ENCODE results near the gene RBMS2. TPM values are rescaled to one million over a fixed set of nuclear protein-coding genes. Genes with fewer than 3 reads are reported as not detected.
A peak's percentile ranks its signal among the peaks of the same experiment; 100 is the strongest.

The RBMS2 gene
- total and polyA plus RNA-seq, 9 of the 15 experiments (the other 6 are each of a cell fraction or from before 2014, with no cell fraction given): 0.08 to 10.5 (median 0.31) TPM

DNA sequence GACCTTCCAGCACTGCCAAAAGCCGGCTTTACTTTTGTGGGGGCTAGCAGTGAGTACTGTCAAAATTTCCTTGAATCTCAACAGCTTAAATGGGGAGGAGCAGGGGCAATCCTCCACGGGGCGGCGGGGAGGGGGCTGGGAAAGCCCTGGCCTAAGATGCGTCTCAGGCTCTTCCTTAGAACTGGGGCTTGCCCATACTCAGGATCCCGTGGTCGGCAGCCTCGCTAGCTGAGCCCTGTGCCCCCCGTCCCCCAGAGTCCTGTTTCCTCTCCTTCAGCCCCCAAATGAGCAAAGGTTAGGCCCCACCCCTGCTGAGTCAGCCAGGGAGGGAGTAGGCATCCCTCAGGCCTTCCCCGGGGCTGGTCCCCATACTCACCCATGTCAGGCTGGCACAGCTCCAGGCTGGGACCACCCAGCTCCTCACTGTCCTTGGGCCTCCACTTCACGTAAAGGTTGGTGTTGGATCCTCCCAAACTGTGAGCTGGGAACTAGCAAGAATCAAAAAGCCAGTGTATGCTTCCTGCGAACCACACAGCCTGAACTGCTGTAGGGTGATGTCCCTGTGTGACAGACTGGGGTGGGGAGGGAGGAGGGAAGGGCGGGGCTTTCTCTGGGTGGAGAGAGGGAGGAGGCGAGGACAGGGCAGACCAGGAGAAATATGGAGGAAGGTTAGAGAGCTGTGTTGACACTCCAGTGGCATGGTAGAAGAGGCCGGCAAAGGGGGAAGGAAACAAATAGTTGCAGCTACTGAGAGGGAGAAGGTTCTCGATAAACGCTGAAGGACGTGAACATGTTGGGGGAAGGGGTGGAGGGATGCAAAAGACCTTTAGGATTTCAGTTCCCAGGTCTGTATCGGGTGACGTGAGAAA, 114.4 kb downstream of the RBMS2 start (continued):
- TF ChIP-seq, protein P1, sequence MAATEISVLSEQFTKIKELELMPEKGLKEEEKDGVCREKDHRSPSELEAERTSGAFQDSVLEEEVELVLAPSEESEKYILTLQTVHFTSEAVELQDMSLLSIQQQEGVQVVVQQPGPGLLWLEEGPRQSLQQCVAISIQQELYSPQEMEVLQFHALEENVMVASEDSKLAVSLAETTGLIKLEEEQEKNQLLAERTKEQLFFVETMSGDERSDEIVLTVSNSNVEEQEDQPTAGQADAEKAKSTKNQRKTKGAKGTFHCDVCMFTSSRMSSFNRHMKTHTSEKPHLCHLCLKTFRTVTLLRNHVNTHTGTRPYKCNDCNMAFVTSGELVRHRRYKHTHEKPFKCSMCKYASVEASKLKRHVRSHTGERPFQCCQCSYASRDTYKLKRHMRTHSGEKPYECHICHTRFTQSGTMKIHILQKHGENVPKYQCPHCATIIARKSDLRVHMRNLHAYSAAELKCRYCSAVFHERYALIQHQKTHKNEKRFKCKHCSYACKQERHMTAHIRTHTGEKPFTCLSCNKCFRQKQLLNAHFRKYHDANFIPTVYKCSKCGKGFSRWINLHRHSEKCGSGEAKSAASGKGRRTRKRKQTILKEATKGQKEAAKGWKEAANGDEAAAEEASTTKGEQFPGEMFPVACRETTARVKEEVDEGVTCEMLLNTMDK (IDR thresholded peaks at IDR 0.05; ENCODE audit: borderline replicate concordance, insufficient read depth, low read depth, low read length, poor library complexity, severe bottlenecking): no peak
- TF ChIP-seq SMAD2 (IDR thresholded peaks at IDR 0.05; ENCODE audit: low read depth, low read length) (no peak), KLF13 (tag; IDR thresholded peaks at IDR 0.05; ENCODE audit: borderline replicate concordance, low read depth) (no peak), HDAC1 (IDR thresholded peaks at IDR 0.05) (peak in 1 of 2 experiments; percentile 82; a peak in 2 of 4 replicates), ZNF133 (CRISPR knock-in tag; IDR thresholded peaks at IDR 0.05) (no peak; the same call in 1 of the 2 replicates), BMI1 (IDR thresholded peaks at IDR 0.05; ENCODE audit: low read length) (no peak), ZKSCAN1 (IDR thresholded peaks at IDR 0.05; ENCODE audit: low read depth, low read length) (no peak), ZNF354B (CRISPR knock-in tag; IDR thresholded peaks at IDR 0.05) (no peak), GABPA (tag; conservative IDR thresholded peaks at IDR 0.05; ENCODE audit: low read depth) (no peak), NFIX (CRISPR knock-in tag; IDR thresholded peaks at IDR 0.05; ENCODE audit: low read depth) (no peak), ZNF224 (CRISPR knock-in tag; IDR thresholded peaks at IDR 0.05) (no peak), ARHGAP35 (IDR thresholded peaks at IDR 0.05; ENCODE audit: partially characterized antibody) (no peak), ZNF436 (CRISPR knock-in tag; IDR thresholded peaks at IDR 0.05) (no peak)
- TF ChIP-seq, protein P2, sequence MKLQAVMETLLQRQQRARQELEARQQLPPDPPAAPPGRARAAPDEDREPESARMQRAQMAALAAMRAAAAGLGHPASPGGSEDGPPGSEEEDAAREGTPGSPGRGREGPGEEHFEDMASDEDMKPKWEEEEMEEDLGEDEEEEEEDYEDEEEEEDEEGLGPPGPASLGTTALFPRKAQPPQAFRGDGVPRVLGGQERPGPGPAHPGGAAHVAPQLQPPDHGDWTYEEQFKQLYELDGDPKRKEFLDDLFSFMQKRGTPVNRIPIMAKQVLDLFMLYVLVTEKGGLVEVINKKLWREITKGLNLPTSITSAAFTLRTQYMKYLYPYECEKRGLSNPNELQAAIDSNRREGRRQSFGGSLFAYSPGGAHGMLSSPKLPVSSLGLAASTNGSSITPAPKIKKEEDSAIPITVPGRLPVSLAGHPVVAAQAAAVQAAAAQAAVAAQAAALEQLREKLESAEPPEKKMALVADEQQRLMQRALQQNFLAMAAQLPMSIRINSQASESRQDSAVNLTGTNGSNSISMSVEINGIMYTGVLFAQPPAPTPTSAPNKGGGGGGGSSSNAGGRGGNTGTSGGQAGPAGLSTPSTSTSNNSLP (IDR thresholded peaks at IDR 0.05; ENCODE audit: borderline replicate concordance, low read depth, low read length): no peak
- TF ChIP-seq, protein P3, sequence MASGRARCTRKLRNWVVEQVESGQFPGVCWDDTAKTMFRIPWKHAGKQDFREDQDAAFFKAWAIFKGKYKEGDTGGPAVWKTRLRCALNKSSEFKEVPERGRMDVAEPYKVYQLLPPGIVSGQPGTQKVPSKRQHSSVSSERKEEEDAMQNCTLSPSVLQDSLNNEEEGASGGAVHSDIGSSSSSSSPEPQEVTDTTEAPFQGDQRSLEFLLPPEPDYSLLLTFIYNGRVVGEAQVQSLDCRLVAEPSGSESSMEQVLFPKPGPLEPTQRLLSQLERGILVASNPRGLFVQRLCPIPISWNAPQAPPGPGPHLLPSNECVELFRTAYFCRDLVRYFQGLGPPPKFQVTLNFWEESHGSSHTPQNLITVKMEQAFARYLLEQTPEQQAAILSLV (tag; IDR thresholded peaks at IDR 0.05): no peak
- TF ChIP-seq, protein P4, sequence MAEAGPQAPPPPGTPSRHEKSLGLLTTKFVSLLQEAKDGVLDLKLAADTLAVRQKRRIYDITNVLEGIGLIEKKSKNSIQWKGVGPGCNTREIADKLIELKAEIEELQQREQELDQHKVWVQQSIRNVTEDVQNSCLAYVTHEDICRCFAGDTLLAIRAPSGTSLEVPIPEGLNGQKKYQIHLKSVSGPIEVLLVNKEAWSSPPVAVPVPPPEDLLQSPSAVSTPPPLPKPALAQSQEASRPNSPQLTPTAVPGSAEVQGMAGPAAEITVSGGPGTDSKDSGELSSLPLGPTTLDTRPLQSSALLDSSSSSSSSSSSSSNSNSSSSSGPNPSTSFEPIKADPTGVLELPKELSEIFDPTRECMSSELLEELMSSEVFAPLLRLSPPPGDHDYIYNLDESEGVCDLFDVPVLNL (CRISPR knock-in tag; IDR thresholded peaks at IDR 0.05; ENCODE audit: low read depth): no peak
- TF ChIP-seq, protein P5, sequence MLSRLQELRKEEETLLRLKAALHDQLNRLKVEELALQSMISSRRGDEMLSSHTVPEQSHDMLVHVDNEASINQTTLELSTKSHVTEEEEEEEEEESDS (CRISPR knock-in tag; IDR thresholded peaks at IDR 0.05): no peak
- TF ChIP-seq, protein P6, sequence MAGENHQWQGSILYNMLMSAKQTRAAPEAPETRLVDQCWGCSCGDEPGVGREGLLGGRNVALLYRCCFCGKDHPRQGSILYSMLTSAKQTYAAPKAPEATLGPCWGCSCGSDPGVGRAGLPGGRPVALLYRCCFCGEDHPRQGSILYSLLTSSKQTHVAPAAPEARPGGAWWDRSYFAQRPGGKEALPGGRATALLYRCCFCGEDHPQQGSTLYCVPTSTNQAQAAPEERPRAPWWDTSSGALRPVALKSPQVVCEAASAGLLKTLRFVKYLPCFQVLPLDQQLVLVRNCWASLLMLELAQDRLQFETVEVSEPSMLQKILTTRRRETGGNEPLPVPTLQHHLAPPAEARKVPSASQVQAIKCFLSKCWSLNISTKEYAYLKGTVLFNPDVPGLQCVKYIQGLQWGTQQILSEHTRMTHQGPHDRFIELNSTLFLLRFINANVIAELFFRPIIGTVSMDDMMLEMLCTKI (IDR thresholded peaks at IDR 0.05; ENCODE audit: partially characterized antibody): no peak

Data from K562 (cell line).